HG03378 (cell line): ENCODE results near the gene ABCA7.

Experiments
- ATAC-seq: cut with Tn5 transposase; IDR thresholded peaks from one replicate; pipeline ENCODE4 v1.9.1; 2021; ENCODE audit warnings: mild to moderate bottlenecking, moderate library complexity; ENCODE audit not compliant: unreplicated experiment

Gene ABCA7

GRCh38 chr19:1039646-1040475 lies at the start of gene ABCA7:
ABCA7 (plus strand) TSS chr19:1040107; CDS start chr19:1041362, 1,255 bp downstream.
- ATAC-seq, result peak; percentile 59

- ATAC-seq, result no peak
Measured at GRCh38 chr19:990119-990571, 49.8 kb upstream of the ABCA7 start.

GRCh38 chr19:990746-991145 lies 49.2 kb upstream of the ABCA7 start:
- ATAC-seq, result no peak

- no peak for ATAC-seq
Measured at GRCh38 chr19:991174-991931, 48.6 kb upstream of the ABCA7 start.

- no peak for ATAC-seq
Measured at GRCh38 chr19:991932-992669, 47.8 kb upstream of the ABCA7 start.

- no peak for ATAC-seq
Measured at GRCh38 chr19:992670-993055, 47.2 kb upstream of the ABCA7 start.

- no peak for ATAC-seq
Measured at GRCh38 chr19:993361-993830, 46.5 kb upstream of the ABCA7 start.

GRCh38 chr19:993831-994393 lies 46.0 kb upstream of the ABCA7 start:
- no peak for ATAC-seq

GRCh38 chr19:994516-994915 lies 45.4 kb upstream of the ABCA7 start:
- no peak for ATAC-seq

GRCh38 chr19:995051-995827 lies 44.7 kb upstream of the ABCA7 start:
- ATAC-seq, result no peak

- ATAC-seq, result no peak
Measured at GRCh38 chr19:996051-996838, 43.7 kb upstream of the ABCA7 start.

- ATAC-seq, result no peak
Measured at GRCh38 chr19:998064-998463, 41.8 kb upstream of the ABCA7 start.

- no peak for ATAC-seq
Measured at GRCh38 chr19:999379-999719, 40.6 kb upstream of the ABCA7 start.

GRCh38 chr19:1000095-1000494 lies 39.8 kb upstream of the ABCA7 start, which contains the start of gene GRIN3B:
GRIN3B (plus strand) TSS chr19:1000419; CDS start chr19:1000438, 19 bp downstream.
- ATAC-seq, result no peak

- no peak for ATAC-seq
Measured at GRCh38 chr19:1000591-1001537, 39.0 kb upstream of the ABCA7 start.

GRCh38 chr19:1001538-1002166 lies 38.3 kb upstream of the ABCA7 start:
- ATAC-seq, result no peak

- no peak for ATAC-seq
Measured at GRCh38 chr19:1002600-1002999, 37.3 kb upstream of the ABCA7 start.

- no peak for ATAC-seq
Measured at GRCh38 chr19:1003283-1003682, 36.6 kb upstream of the ABCA7 start.
